HT-29 (cell line): ENCODE measurements around the gene GCG. TPM values are rescaled to one million over a fixed set of nuclear protein-coding genes. Genes with fewer than 3 reads are reported as not detected.

Source experiments
- DNase-seq: peaks from one replicate; pipeline ENCODE4 v3.0.0-alpha.2; 2015; ENCODE audit warnings: low spot score
- total RNA-seq: library from RNA; depleted of rRNA; stranded (reverse); fragments of >200 nt; shearing (Covaris generic); gene quantifications from 2 replicates; pipeline ENCODE4 v1.2.3, GENCODE V29; 2014; rRNA removed

Gene GCG
- total RNA-seq, result not detected in 2 replicates

DNA sequence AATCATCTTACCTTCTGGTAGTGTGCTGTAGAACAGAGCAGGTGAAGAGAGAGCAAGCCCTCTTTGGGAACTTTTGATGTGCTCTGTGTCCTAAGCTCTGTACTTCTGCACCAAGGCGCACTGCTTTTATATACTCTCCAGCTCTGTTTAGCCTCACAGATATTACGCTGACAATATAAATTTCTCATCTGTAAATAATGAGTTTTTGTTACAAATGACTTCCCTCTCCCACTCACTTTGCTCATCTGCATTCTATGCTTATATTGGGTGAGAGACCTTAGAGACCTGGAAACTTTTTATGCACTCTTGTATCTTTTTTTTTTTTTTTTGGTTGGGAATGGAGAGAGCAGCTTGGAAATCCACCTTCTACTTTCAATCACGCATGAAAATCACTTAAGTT is at the start of gene GCG:
Gene GCG (minus strand): TSS at position 101 of the 400 bp plus-strand sequence. CDS start 3,069 bp downstream, outside the sequence.
- no peak for DNase-seq

DNA sequence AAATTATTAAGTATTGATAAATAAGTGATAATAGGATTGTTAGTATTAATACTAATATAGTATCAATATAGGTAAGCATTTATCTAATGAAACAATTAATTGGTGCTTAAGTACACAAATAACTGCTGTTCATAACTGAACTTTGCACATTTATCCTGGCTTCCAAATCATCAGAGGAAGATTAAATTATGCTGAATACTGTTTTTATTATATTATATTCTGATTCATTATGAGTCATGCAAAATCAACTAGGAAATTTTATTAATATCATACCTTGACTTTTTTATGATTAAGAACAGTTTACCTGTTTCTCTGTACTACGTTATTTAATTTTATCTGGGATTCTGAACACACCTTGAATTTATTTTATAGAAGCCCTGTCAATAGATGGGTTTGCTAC is 48.6 kb upstream of the GCG start:
- no peak for DNase-seq

DNA sequence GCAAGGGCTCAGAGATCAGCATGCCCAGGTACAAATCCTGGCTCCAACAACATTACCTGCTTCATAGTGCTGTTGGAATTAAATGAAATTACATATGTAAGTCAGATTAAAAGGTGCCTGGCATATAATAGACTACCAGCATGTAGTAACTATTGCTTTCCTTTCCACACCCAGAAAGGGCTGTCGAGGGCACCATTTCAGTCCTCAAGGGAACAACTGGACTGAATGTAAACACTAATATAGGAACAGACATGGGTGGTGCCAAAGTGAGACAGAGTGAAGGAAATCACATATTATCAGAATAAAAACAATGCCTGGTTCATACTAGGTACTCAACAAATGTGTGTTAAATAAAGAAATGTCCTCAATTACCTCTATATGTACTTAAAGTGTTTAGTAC is 47.9 kb upstream of the GCG start:
- DNase-seq, result no peak

DNA sequence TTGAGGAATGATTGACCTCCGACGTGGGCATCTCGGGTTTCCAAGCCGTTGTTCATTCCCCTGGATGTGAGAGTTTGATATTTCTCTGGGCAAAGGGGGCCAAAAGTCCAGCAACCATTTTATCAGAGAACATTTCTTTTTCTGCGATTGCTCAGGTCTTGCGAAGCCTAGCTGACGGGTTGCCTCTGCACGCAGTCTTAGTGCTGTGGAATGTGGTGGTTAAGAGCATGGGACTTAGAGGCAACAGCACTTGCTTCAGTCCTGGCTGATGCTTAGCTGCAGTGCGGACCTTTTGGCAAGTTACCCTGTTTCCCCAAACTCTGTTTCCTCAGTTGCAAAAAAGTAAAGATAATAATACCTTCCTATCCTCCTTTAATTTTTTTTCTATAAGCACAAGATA is 46.2 kb upstream of the GCG start:
- no peak for DNase-seq

DNA sequence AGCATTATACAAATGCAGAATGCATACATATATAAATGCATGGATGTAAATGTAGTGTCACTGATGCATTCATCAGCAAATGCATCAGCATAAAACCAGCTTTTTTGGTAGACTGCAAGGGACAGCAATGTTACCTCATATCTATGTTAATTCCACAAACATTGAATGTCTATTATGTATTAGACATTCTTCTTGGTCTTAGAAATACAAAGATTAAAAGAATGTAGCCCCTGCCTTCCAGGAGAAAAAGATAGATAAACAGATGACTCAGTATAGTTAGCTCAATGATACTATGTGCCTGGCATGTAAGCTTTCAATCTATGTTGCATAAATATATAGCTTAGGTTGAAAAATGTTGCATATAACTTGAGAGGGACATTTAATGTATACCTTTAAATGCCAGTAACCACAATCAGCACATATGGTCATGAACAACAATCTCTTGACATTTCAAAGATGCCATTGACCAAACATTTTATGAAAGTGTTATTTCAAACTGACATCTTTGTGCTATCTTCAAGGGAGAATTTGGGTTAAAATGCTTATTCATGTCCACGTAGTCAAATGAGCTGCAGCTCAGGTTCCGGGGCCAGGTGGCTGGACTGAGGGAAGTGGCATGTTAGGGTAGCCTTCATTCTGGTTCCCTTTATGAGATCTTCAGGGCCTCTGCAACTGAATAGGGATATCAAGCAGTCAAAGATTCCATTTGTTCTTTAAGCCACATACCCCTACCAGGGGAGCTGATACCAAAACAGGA is 45.2 kb upstream of the GCG start:
- no peak for DNase-seq

DNA sequence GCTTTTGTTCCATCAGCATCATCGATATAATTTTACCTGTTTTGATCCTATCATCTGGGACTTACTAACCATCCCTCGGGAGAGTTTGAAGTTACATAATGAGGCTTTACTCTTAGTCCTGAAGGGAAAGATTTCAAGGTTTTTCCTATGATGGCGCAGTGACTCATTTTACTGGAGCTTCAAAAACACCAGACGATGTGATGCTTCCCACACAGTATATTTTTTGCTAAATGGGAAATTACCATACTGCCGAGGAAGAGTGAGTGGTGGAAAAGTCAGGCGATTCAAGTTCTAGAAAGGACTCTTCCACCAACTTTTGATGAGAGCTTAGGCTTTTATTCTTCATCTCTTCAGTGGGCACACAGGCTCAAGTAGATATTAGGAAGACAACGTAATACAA is 44.6 kb upstream of the GCG start:
- no peak for DNase-seq

DNA sequence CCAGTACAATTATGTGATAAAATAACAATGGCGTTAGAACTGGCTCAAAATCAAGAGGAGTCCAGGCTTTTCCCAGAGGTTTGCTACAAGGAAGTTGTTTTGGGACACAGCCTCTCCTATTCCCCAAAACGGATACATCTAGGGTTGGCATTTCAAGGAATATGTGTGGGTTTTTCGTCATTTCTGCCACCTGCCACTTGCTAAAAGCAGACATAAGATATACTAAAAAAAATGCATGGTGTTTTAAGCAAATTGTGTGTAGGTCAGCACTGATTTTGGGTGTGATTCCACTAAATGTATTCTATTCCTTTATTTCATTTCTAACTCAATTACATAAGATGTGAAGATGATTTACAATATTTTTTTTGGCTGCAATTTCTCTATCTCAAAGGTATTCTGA is 36.4 kb upstream of the GCG start:
- no peak for DNase-seq

DNA sequence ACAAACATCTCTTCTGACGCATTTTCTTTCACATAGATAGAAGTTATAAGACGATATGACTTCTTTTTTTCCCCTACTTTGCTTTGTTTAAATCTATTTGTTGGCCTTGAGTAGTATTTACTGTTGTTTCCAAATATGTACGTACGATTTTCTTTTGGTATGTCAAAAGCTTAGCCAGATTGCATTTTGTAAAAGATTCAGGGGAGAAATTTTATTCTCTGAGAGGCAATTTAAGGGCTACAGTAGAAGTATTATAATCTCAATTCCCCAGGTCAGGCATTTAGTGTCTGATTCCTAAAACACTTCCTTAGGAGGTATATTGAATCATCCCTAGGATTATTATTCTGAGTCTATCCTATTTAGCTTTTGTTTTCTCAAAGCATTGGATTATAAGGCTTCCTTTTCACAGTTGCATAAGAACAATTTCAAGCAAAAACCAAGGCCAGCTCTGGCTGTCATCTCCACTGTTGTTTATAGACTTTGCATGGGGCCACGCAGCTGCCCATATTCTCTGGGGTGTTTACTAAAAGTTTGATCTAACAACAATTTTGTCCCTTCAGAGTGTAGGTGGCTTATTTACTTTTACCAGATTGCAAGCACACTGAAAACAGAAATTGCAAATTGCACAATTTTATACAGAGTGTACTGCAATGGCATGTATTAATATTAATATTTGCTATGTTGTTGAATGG is 33.6 kb upstream of the GCG start:
- no peak for DNase-seq

DNA sequence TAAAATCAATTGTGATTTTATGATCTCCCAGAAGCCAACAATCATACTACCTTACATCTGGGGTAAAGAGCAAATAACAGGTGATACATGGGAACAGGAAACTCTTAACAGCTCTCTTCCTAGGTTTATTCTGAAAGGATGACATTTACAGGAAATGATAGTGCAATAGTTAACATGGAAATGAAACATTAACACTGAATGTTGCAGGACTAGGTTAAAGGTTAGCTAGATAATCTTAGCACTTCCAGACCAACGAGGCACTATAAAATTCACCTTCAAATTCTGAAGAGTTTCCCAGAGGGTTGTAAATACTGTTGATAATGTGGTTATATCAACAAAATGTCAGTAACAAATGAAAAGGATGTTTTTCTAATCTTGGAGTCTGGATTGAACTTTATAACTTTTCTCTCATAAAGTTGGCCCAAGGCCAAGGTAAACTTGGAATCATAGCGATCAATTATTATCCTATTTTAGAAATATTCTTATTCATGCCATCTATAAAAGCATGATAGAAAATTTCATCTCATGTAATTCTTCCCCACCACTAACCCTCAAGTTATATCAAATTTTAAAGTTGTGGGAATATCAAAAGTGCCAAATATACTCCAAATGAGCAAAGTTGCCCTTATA is 32.9 kb upstream of the GCG start:
- DNase-seq, result peak; percentile 51

DNA sequence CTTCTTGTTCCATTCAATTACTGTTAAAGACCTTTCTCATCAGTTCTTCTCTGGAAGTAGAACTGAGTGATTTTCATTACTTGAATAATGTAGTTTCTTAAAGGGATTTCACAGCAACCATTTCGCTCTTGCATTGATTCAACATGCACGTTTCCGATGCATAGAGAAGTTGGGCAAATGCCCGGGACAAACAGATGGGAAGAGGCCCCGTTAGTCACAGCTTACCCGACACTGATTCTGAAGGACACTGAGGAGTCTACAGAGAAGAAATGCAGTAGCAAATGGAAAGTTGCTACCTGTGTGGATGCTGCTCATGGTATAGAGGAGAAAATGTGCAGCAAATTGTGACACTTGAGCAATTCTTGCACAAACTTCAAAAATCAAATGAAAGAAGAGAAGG is 32.3 kb upstream of the GCG start:
- DNase-seq, result no peak

DNA sequence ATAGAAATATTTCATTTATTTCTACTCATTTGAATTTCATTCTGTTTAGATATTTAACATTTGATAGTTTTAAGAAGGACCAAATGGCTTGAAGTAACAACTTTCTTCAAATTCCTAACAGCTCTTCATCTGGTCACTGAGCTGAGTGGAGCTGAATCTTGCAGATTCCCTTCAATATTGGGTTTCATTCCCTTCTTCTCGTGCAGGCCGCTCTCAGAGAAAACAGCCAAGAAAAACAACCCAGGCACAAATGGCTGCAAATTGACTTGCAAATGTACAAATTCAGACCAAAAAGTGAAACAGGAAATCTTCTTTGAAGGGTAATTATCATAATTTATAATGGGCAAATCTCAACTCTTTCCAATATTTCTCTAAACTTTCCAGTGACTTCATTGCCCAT is 30.3 kb upstream of the GCG start:
- DNase-seq, result no peak

DNA sequence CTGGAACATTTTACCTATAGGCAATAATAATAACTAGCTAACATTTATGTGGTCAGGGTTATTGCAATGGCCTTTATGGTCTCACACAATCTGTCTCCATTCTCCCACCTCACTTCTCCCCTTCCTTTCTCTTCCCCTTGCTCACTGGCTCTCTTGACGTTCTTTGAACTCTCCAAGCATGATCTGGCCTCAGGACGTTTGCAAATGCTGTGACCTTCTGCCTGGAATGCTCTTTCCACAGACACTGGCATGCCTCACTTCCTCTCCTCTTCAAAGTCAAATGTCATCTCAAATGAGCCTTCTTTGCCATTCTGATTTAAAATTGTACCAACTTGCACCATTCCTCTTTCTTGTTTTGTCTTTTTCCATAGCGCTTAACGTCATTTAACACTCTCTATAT is 25.3 kb upstream of the GCG start:
- DNase-seq, result no peak

DNA sequence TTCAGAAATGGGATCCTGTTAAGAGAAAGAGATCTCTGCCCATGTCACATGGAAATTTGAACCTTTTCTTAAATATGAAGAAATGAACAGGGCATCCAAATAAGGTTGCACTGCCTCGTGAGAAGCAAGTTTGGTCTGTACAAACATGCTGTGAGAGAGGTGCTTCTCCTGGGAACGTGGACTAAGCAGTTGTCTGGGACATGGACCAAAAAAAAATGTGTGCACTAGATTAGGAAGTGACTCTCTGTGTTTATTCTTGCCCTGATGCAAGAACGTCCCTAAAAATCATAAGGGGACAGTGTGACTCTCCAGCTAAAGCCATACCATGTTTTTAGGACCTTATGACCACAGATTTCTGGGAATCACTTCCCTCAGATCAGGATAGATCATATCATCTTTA is 23.7 kb upstream of the GCG start:
- DNase-seq, result no peak

DNA sequence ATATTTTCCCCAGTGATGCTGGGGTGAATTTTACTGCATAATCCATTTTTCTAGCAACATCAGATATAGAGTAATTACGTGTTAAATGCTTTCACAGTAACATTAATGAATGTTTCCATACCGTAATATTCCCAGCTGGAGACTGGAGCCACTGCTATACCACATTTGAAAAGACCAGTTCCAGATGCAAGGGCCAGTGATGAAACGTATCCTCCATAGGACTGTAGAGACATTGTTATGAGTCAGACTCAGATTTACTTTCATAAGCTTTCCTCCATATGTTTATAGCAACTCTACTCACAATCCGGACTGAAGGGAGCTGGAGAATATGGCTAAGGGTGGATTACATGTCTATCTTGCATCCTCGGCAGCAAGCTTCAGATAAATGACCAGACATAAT is 22.7 kb upstream of the GCG start:
- DNase-seq, result no peak

DNA sequence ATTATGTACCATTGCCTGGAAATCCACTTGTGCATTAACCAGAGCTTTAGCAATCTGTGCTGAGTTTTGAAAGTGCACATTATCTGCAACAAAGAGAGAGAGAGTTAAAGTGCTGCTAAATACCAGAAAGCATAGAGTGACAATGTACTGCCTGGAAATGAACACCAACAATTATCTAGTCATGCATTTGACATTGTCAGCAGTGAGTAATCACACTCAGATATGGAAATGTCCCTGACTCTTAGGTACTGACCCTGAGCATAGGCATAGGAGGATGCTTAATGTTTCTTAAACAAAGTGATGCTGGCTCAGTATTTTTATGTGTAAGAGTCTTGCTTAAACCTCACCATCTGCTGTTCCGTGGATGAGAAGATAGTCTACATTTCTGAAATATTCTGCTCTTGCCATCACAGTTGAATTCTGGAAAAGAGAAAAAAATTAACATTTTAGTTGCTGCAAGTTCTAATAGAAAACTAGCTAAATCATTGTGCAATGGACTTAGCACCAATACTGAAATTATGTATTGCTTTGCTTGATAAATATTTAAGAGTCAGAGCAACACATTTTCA is 20.8 kb upstream of the GCG start:
- DNase-seq, result no peak

DNA sequence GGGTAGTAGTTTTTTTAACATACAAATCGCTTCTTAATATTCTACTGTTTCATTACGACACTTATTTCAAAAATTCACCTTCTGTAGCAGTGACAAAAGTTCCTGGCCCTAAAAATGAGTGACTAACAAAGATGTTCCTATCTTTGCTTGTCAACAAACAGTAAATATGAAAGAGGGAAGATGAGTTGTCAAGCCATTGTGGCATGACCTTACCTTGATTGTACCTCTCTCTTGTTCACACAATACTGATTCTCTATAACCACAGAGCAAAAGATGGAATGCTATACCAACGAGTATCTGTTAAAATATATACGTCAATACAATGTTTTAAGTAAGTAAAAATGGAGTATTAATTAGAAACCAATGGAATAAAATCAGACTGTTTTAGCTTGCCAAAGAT is 14.7 kb upstream of the GCG start:
- no peak for DNase-seq

DNA sequence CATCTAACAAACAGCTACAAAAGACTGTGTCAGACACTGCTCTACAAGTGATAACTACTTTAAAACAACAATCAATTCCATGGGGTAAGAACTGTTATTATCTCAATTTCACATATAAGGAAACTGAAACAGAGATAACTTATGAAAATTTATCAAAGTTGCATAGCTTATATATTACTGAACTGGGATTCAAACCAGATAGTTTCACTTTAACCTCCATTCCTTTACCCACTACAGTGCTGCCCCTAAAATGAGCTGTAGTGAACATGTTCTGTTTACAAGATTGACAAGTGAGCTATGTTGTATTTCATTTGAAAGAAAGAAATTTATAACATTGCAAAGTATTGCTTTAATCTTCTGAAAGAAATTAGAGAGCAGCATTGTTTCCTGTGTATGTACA is 14.1 kb upstream of the GCG start:
- DNase-seq, result no peak

DNA sequence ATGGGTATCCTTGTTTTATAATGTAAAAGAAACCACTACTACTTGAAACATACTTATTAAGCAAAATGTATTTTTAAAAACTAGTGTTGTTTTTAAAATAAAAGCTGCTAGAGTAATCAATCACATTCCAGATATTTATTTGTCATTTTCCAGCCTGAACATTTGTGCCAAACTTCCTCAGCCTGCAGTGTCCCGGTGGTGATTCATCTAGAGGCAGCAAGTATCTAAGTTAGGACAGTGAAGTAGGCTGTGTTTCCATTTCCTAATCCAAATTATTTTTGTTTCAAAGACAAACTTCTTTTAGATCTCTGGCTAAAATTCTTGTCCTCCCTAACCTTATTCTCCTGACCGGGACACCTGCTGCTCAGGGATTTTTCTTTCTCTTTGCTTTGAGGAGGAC is 12.8 kb upstream of the GCG start:
- DNase-seq, result no peak

DNA sequence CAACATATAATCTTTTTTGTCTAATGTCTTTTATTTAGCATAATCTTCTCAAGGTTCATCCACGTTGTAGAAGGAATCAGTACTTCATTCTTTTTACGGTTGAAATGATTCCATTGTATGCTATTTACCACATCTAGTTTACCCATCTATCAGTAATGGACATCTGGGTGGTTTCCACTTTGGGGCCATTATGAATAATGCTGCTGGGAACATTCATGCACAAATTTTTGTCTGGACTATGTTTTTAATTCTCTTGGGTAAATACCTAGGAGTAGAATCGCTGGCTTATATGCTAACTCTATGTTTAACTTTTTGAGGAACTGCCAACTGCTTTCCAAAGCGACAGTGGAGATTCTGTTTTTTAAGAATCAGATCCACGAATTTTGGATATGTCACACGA is 7.4 kb upstream of the GCG start:
- no peak for DNase-seq

DNA sequence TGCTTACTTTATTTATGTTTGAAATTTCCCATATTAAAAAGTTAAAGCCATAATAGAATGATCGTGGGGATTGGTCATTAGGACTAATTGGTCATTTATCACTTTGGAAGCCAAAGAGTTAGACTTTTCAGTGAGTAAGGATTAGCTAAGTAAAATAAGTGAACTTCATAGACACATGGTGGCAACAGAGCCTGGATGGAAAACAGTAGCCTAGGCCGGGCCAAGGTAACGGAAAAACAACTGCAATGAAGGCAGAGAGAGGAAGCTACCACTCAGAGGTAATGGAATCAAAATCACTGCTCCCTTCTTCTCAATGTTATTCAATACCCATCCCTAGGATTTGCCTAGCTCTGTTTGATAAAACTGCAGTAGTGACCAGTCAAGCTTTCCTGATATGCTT is 4.1 kb upstream of the GCG start:
- no peak for DNase-seq

DNA sequence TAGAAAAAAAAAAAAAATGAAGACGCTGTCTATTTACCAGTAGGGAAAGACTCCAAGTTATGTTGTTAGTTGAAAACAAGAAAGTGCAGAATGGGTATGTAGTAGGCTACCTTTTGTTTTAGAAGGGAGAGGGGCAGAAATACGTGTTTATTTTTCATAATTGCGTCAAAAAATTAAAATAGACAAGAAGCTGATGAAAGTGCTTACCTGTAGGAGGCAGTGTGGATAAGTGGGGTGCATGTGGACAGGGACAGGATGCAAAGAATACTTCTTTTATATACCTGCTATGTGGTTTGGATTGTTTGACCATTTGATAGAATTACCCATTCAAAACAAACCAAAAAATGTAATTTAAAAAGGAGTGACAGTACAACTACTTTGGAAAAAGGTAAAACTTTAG is 3.0 kb upstream of the GCG start:
- no peak for DNase-seq

DNA sequence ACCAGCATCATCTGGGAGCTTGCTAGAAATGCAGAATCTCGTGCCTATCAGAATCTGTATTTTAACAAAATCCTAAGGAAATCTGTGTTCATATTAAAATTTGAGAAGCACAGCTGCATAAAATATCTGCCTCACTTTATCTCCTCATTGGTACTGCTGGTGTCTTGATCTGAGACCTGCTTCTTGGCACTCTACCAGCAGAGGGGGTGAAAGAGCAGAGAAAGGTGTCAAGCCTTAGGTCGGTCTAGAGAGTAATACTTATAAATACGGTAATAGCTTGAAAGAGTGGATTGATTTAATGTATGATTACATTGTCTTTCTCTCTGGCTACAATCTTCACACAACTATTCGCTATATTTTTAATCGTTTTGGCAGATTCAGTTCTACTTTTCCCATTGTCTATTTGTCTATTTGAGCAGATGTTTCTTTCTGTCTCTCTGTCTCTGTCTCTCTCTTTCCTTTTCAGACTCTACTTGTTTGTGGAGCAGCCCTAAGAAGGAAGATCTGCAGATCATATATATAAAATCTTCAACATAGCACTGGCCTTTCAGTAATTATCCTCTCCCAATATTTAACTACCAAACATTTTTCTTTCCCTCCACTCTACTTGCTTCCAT is 1.7 kb upstream of the GCG start:
- DNase-seq, result peak; percentile 90
